Osteocyte (in vitro differentiated cells): ENCODE data around the gene INTS1. TPM values are rescaled to one million over a fixed set of nuclear protein-coding genes. Genes with fewer than 3 reads are reported as not detected.

Experiments used
- DNase-seq: peaks from one replicate; pipeline ENCODE4 v3.0.0; 2021; ENCODE audit warnings: mixed read lengths; ENCODE audit not compliant: unreplicated experiment; ENCODE audit errors: extremely low spot score
- H3K27ac Mint-ChIP-seq: one replicate; pipeline ENCODE4 v1.8.0; 2021; ENCODE audit warnings: mild to moderate bottlenecking, mixed read lengths; ENCODE audit not compliant: unreplicated experiment
- H3K27me3 Mint-ChIP-seq: one replicate; pipeline ENCODE4 v1.8.0; 2021; ENCODE audit warnings: mixed read lengths; ENCODE audit not compliant: unreplicated experiment
- H3K36me3 Mint-ChIP-seq: one replicate; pipeline ENCODE4 v1.8.0; 2021; ENCODE audit warnings: mixed read lengths; ENCODE audit not compliant: unreplicated experiment
- H3K4me1 Mint-ChIP-seq: one replicate; pipeline ENCODE4 v1.8.0; 2021; ENCODE audit warnings: mixed read lengths; ENCODE audit not compliant: unreplicated experiment
- H3K4me3 Mint-ChIP-seq: one replicate; pipeline ENCODE4 v1.8.0; 2021; ENCODE audit warnings: mild to moderate bottlenecking, moderate library complexity, mixed read lengths; ENCODE audit not compliant: unreplicated experiment
- H3K9me3 Mint-ChIP-seq: one replicate; pipeline ENCODE4 v1.8.0; 2021; ENCODE audit warnings: mixed read lengths; ENCODE audit not compliant: unreplicated experiment
- CTCF ChIP-seq: fragments of 200-600 bp; sonication (generic); IDR thresholded peaks from 2 replicates; pipeline ENCODE4 v1.5.0; 2021; ENCODE audit warnings: antibody characterized with exemption, mild to moderate bottlenecking, moderate library complexity
- total RNA-seq: library from RNA; stranded (reverse); gene quantifications from 2 replicates; pipeline ENCODE4 v1.2.1, GENCODE V29; 2021

Gene INTS1
- total RNA-seq, 1 donor from 2014 or later, result 121 TPM

DNA sequence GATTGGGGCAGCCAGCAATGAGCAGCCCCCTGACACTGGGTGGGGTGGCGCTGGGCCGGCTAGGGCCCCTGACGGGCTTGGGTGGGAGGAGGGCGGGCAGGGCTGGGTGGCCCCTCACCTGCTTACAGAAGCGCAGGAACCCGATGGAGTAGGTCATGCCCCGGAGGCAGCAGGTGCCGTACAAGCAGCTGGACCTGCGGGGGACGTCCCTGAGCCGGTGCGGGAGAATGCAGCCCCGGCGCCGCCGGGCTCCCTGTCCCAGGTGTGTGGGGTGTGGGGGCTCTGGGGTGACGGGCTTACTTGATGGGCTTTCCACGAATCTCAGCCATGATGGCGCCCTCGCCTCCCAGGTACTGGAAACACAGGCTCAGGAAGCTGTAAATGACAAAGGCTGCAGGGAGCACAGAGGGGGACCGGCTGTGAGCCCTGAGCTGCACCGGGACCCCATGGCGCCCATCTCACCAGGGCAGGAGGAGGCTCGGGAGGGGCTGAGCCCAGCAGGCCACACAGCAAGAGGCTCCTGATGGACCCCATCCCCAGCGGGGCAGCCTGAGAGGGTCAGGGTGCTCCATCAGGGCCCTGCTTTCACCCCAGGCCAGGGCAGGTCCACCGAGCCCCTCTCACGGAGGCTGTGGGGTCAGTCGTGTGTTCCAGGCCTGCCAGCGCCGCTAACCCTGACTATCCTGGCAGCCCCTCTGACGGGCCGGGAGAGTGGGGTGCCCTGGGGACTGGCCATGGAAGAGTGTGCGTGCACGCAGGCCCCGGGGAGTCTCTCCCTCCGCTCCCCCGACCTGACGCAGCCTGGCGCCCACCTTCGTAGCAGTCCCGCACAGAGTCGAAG, 46.0 kb upstream of the INTS1 start:
- H3K4me1 Mint-ChIP-seq, result peaks cover 6% of the 10 kb centered on the region
- no peaks in the 10 kb centered on the region for H3K27me3 Mint-ChIP-seq
- no peak overlapping the region for H3K27ac Mint-ChIP-seq
- no peaks in the 10 kb centered on the region for H3K36me3 Mint-ChIP-seq
- TF ChIP-seq CTCF, result no peak
- H3K4me3 Mint-ChIP-seq, result no peak overlapping the region
- DNase-seq, result no peak
- H3K9me3 Mint-ChIP-seq, result no peaks in the 10 kb centered on the region

- Mint-ChIP-seq H3K36me3 (peaks cover 3% of the 10 kb centered on the region), H3K27ac (no peak overlapping the region), H3K27me3 (no peaks in the 10 kb centered on the region), H3K4me3 (no peak overlapping the region), H3K4me1 (no peaks in the 10 kb centered on the region), H3K9me3 (no peaks in the 10 kb centered on the region)
- no peak for TF ChIP-seq CTCF
- DNase-seq, result no peak
Measured at GRCh38 chr7:1549357-1550004, 45.3 kb upstream of the INTS1 start.

DNA sequence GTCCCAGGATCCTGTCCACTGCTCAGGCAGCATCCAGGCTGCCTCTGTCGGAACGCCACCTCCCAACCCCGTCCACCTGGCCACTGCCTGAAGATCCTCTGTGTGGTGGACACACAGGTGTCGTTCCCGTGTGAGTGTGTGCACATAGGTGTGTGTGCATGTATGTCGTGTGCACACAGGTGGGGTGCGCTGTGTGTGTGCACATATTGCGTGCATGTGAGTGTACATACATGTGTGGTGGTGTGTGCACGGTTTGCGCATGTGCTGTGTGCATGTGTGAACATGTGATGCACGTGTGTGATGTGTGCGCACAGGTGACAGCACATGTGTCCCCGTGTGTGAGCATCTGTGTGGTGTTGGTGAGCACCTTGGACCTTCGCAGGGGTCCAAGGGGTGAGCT, 44.8 kb upstream of the INTS1 start:
- TF ChIP-seq CTCF, result no peak
- H3K27me3 Mint-ChIP-seq, result no peaks in the 10 kb centered on the region
- H3K27ac Mint-ChIP-seq, result no peak overlapping the region
- DNase-seq, result no peak
- no peaks in the 10 kb centered on the region for H3K4me1 Mint-ChIP-seq
- no peaks in the 10 kb centered on the region for H3K9me3 Mint-ChIP-seq
- H3K36me3 Mint-ChIP-seq, result peaks cover 3% of the 10 kb centered on the region
- no peak overlapping the region for H3K4me3 Mint-ChIP-seq

DNA sequence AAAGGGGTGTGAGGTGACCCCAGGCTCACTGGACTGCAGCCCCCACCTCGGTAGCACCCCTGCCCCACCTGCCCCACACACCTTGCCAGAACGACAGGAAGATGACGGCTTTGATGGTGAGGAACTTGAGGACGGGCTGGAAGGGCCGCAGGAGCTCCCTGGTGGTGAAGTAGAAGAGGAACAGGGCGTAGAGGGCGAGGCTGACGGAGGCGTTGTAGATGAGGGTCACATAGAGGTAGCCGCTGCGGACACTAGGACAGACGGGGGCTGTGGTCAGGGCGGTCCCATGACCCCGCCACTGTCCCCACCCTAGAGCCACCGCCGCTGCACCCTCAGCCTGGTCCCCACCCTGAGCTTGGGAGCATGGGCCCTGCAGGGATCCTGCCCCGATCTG, 44.2 kb upstream of the INTS1 start:
- Mint-ChIP-seq H3K36me3 (peaks cover 3% of the 10 kb centered on the region), H3K27ac (no peak overlapping the region), H3K4me1 (no peaks in the 10 kb centered on the region), H3K4me3 (no peak overlapping the region), H3K9me3 (no peaks in the 10 kb centered on the region), H3K27me3 (no peaks in the 10 kb centered on the region)
- DNase-seq, result no peak
- no peak for TF ChIP-seq CTCF

DNA sequence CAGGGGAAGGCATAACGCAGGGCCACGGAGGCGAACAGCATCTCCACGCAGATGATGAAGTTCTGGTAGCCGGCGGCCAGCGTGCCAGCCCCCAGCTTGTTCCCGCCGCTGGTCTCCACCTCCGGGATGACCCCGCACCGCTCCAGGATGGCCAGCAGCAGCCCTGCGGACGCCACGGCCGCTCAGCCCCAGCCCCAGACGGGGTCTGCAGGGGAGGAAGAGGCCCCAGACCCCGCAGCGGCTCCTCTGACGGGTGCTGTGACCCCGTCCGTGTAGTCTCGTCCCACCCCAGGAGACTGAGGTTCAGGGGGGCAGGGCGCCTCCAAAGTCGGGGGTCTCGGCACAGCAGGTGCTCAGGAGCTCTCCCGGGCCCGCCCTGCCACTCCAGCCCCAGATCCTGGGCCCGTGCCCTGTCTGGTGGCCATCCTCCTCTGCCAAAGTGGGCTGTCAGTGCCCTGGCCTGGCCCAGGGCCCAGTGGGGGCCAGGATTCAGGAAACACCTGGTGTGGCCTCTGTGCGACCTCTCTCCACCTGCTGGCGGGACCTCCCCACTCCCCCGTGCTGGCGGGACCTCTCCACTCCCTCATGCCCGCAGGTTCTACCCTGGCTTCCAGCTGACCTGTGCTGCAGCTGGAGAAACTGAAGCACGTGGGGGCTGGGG, 43.7 kb upstream of the INTS1 start:
- Mint-ChIP-seq H3K9me3 (no peaks in the 10 kb centered on the region), H3K27ac (no peak overlapping the region), H3K4me3 (no peak overlapping the region), H3K4me1 (no peaks in the 10 kb centered on the region), H3K36me3 (peaks cover 3% of the 10 kb centered on the region), H3K27me3 (no peaks in the 10 kb centered on the region)
- no peak for TF ChIP-seq CTCF
- no peak for DNase-seq
